Measurements from ENCODE around the gene CSAD. TPM values are rescaled to one million over a fixed set of nuclear protein-coding genes. Genes with fewer than 3 reads are reported as not detected.

CSAD gene
- polyA plus RNA-seq, 1 donor (not counting 4 experiments of a cell fraction or from before 2014, with no cell fraction given): 19.5 TPM

- no peak overlapping the region for H3K4me2 ChIP-seq (ENCODE audit: control insufficient read depth, extremely low read depth, insufficient read depth, low read depth, low read length)
- no peaks in the 10 kb centered on the region for H3K9me3 ChIP-seq (ENCODE audit: control insufficient read depth, low read depth, low read length)
- H4K20me1 ChIP-seq (ENCODE audit: control insufficient read depth, extremely low read depth, insufficient read depth, low read length): no peaks in the 10 kb centered on the region
- H3K9ac ChIP-seq (ENCODE audit: control insufficient read depth, extremely low read depth, insufficient read depth, low read length): no peak overlapping the region
- dilution Hi-C loops (cut with MboI; ENCODE audit: extremely low pct_ligation_motif_present, low sequenced_read_pairs): no loop called here
- FAIRE-seq (no peak), DNase-seq (ENCODE audit: low read depth, low spot score) (no peak)
- H3K27ac ChIP-seq (ENCODE audit: control insufficient read depth, insufficient read depth, low read length): no peak overlapping the region
- no peaks in the 10 kb centered on the region for H3K9me1 ChIP-seq (ENCODE audit: control insufficient read depth, extremely low read depth, insufficient read depth, low read length)
- H3K4me1 ChIP-seq (ENCODE audit: control insufficient read depth, extremely low read depth, insufficient read depth, low read length): no peaks in the 10 kb centered on the region
- no peak overlapping the region for H3K4me3 ChIP-seq (ENCODE audit: control insufficient read depth in 2 of 3, extremely low read depth in 1 of 3, insufficient read depth in 2 of 3, low read depth in 1 of 3, low read length in 3 of 3)
- no peaks in the 10 kb centered on the region for H3K27me3 ChIP-seq (ENCODE audit: control insufficient read depth, extremely low read depth, insufficient read depth, low read length)
- no peaks in the 10 kb centered on the region for H3K36me3 ChIP-seq (ENCODE audit: control insufficient read depth in 2 of 2, extremely low read depth in 1 of 2, insufficient read depth in 2 of 2, low read length in 2 of 2)
- no peak overlapping the region for H2AFZ ChIP-seq (ENCODE audit: control insufficient read depth, low read length)
- TF ChIP-seq EZH2 (IDR thresholded peaks at IDR 0.05; ENCODE audit: low read length) (no peak), CTCF (optimal IDR thresholded peaks at IDR 0.05 in 1 of 3, IDR thresholded peaks at IDR 0.05 in 1 of 3, conservative IDR thresholded peaks at IDR 0.05 in 1 of 3; ENCODE audit: extremely low read depth in 1 of 3, insufficient read depth in 2 of 3, low read length in 3 of 3) (no peak)
- no peaks in the 10 kb centered on the region for H3K79me2 ChIP-seq (ENCODE audit: control insufficient read depth, insufficient read depth, low read length)
These were observed 51.8 kb downstream of the CSAD start for GRCh38 chr12:53128780-53129569.

DNA sequence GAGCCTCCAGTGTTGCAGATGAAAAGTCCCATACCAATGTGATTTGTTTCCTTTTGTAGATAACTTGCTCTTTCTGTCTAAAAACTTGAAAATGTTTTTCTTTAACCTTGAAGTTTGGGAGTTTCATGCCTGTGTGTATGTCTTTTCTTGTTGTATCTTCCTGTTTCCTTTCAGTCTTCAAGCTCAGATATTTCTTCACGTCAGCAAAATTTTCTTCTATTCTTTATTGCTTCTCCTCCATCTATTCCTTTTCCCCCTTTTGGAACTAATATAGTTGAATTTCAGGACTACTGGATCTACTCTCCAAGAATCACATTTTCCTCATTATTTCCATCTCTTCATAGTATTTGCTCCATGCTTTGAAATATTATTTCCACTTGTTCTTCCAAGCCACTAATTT is 53.6 kb downstream of the CSAD start:
- TF ChIP-seq CTCF (optimal IDR thresholded peaks at IDR 0.05 in 1 of 3, IDR thresholded peaks at IDR 0.05 in 1 of 3, conservative IDR thresholded peaks at IDR 0.05 in 1 of 3; ENCODE audit: extremely low read depth in 1 of 3, insufficient read depth in 2 of 3, low read length in 3 of 3) (no peak), EZH2 (IDR thresholded peaks at IDR 0.05; ENCODE audit: low read length) (no peak)
- H3K4me2 ChIP-seq (ENCODE audit: control insufficient read depth, extremely low read depth, insufficient read depth, low read depth, low read length): no peak overlapping the region
- no peak overlapping the region for H3K27ac ChIP-seq (ENCODE audit: control insufficient read depth, insufficient read depth, low read length)
- no peak overlapping the region for H3K4me3 ChIP-seq (ENCODE audit: control insufficient read depth in 2 of 3, extremely low read depth in 1 of 3, insufficient read depth in 2 of 3, low read depth in 1 of 3, low read length in 3 of 3)
- H3K9ac ChIP-seq (ENCODE audit: control insufficient read depth, extremely low read depth, insufficient read depth, low read length): no peak overlapping the region
- no peaks in the 10 kb centered on the region for H3K9me3 ChIP-seq (ENCODE audit: control insufficient read depth, low read depth, low read length)
- FAIRE-seq (no peak), DNase-seq (ENCODE audit: low read depth, low spot score) (no peak)
- no peaks in the 10 kb centered on the region for H3K27me3 ChIP-seq (ENCODE audit: control insufficient read depth, extremely low read depth, insufficient read depth, low read length)
- H4K20me1 ChIP-seq (ENCODE audit: control insufficient read depth, extremely low read depth, insufficient read depth, low read length): no peaks in the 10 kb centered on the region
- dilution Hi-C loops (cut with MboI; ENCODE audit: extremely low pct_ligation_motif_present, low sequenced_read_pairs): no loop called here
- peaks cover 2% of the 10 kb centered on the region for H3K9me1 ChIP-seq (ENCODE audit: control insufficient read depth, extremely low read depth, insufficient read depth, low read length)
- H3K4me1 ChIP-seq (ENCODE audit: control insufficient read depth, extremely low read depth, insufficient read depth, low read length): peaks cover 6% of the 10 kb centered on the region
- no peaks in the 10 kb centered on the region for H3K79me2 ChIP-seq (ENCODE audit: control insufficient read depth, insufficient read depth, low read length)
- H3K36me3 ChIP-seq (ENCODE audit: control insufficient read depth in 2 of 2, extremely low read depth in 1 of 2, insufficient read depth in 2 of 2, low read length in 2 of 2): no peaks in the 10 kb centered on the region
- H2AFZ ChIP-seq (ENCODE audit: control insufficient read depth, low read length): no peak overlapping the region

All from keratinocyte (primary cell).